ENCODE results near the gene MAP6D1.

MAP6D1 gene

DNA sequence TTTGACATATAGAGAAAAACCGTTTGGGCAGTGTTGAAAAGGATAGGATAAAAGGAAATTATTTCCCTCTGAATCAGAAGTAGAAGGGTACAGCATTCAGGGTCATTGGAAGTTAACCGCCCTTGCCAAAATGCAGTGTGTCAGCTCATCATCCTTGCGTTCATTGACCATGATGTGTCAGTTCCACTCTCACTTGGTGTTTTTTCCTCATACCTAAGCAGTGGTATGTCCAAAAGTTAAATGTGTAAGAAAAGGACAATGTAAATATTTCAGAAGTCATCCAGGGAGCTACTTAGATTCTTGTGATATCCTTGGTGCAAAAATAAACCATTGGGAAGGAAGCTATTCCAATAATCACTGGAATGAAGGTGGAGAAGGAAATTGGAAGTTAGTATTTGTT lies 50.7 kb downstream of the MAP6D1 start:
- no peaks in the 10 kb centered on the region for H3K27me3 ChIP-seq (ENCODE audit: control insufficient read depth, insufficient read depth, low read length)
- H3K9ac ChIP-seq (ENCODE audit: low read depth, low read length) = no peak overlapping the region
- no peaks in the 10 kb centered on the region for H3K4me1 ChIP-seq (ENCODE audit: control insufficient read depth, insufficient read depth, low read length)
- no peak overlapping the region for H3K4me2 ChIP-seq (ENCODE audit: low read length)
- no peak overlapping the region for H3K4me3 ChIP-seq (ENCODE audit: low read length)
- H3K9me3 ChIP-seq (replicated peaks; ENCODE audit: low read length) = no peaks in the 10 kb centered on the region
- H3K36me3 ChIP-seq (ENCODE audit: insufficient read depth, low read length) = peaks cover 58% of the 10 kb centered on the region

DNA sequence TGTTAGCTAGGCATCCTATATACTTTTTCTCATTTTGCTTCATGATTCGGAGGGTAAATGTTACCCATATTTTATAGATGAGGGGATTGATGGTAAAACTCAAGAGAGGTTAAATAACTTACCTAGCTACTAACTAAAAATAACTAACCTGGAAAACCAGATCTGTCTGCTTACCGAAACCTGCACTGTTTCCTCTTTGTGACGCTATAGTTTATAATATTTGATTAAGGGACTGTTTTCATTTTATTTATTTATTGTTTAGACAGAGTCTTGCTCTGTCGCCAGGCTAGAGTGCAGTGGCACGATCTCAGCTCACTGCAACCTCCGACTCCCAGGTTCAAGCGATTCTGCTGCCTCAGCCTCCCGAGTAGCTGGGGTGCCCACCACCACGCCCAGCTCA lies 55.9 kb downstream of the MAP6D1 start:
- peaks cover 44% of the 10 kb centered on the region for H3K36me3 ChIP-seq (ENCODE audit: insufficient read depth, low read length)

DNA sequence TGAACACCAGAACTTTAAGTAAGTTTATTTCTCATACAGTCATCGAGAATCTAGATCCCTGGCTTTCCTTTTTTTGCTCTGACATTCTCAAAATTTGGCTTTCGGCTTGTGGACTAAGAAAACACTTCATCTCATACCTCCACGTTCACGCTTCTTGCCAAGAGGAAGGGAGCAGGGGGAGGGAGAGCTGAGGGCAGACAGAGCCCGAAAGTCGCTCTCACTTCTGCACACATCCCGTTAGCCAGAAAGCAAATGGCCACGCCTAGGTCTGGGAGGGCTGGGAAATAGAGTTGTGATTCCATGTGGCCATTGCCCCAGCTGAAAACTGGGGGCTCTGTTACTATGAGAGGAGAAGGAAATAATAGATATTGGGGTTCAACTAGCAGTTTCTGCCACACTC lies 57.3 kb downstream of the MAP6D1 start:
- H3K36me3 ChIP-seq (ENCODE audit: insufficient read depth, low read length) = peaks cover 37% of the 10 kb centered on the region
- H3K4me1 ChIP-seq (ENCODE audit: control insufficient read depth, insufficient read depth, low read length) = peaks cover 13% of the 10 kb centered on the region

More for the DNA sequence above, 55.9 kb downstream of the MAP6D1 start:
- Histone ChIP-seq H3K9me3 (replicated peaks; ENCODE audit: low read length) (no peaks in the 10 kb centered on the region), H3K9ac (ENCODE audit: low read depth, low read length) (no peak overlapping the region), H3K4me2 (ENCODE audit: low read length) (no peak overlapping the region), H3K4me1 (ENCODE audit: control insufficient read depth, insufficient read depth, low read length) (peaks cover 13% of the 10 kb centered on the region), H3K4me3 (ENCODE audit: low read length) (no peak overlapping the region), H3K27me3 (ENCODE audit: control insufficient read depth, insufficient read depth, low read length) (no peaks in the 10 kb centered on the region)

DNA sequence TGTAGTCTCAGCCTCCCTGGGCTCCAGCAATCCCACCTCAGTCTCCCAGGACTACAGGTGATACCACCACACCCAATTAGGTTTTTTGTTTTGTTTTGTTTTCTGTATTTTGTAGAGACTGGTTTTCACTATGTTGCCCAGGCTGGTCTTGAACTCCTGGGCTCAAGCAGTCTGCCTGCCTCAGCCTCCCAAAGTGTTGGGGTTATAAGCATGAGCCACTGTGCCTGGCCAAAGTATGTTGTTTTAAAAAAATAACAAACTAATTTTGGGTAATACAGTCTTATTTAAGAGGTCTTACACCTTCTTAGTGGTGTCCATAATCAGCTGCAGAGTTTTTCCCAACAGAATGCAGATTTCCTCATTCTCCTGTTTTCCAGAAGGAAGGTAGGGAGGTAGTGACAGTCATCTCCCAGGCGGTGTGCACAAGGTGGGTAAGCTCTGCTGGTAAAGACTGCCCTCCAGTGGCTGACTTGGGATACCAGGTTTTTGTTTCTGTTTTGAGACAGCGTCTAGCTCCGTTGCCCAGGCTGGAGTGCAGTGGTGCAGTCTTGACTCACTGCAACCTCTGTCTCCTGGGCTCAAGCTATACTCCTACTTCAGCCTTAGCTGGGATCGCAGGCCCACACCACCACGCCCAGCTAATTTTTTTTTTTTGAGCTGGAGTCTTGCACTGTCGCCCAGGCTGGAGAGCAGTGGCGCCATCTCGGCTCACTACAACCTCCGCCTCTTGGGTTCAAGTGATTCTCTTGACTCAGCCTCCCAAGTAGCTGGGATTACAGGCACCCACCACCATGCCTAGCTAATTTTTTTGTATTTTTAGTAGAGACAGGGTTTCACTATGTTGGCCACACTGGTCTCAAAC lies 58.4 kb downstream of the MAP6D1 start:
- Histone ChIP-seq H3K9ac (ENCODE audit: low read depth, low read length) (no peak overlapping the region), H3K9me3 (replicated peaks; ENCODE audit: low read length) (no peaks in the 10 kb centered on the region), H3K27me3 (ENCODE audit: control insufficient read depth, insufficient read depth, low read length) (no peaks in the 10 kb centered on the region), H3K4me2 (ENCODE audit: low read length) (no peak overlapping the region), H3K36me3 (ENCODE audit: insufficient read depth, low read length) (peaks cover 36% of the 10 kb centered on the region), H3K4me3 (ENCODE audit: low read length) (no peak overlapping the region), H3K4me1 (ENCODE audit: control insufficient read depth, insufficient read depth, low read length) (peaks cover 13% of the 10 kb centered on the region)

More for the DNA sequence above, 57.3 kb downstream of the MAP6D1 start:
- Histone ChIP-seq H3K9ac (ENCODE audit: low read depth, low read length) (no peak overlapping the region), H3K9me3 (replicated peaks; ENCODE audit: low read length) (no peaks in the 10 kb centered on the region), H3K4me2 (ENCODE audit: low read length) (no peak overlapping the region), H3K4me3 (ENCODE audit: low read length) (no peak overlapping the region), H3K27me3 (ENCODE audit: control insufficient read depth, insufficient read depth, low read length) (no peaks in the 10 kb centered on the region)

DNA sequence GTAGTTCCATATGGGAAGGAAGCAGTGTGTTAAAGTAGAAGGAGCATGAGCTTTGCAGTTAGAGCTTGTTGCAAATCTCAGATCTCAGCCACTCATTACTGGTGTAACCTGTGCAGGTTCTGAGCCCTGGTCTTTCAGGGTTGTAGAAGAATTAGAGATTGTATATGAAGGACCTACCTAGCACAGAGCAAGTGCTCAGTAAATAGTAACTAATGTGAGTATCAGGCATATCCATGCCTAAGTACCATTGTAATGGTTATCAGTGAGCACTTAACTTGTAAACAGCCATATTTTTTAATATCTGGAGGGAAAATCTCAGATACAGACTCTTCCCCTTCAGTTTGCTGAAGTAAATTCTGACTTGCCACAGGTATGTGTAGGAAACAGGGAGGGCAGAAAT lies 59.3 kb downstream of the MAP6D1 start:
- no peaks in the 10 kb centered on the region for H3K9me3 ChIP-seq (replicated peaks; ENCODE audit: low read length)
- no peak overlapping the region for H3K4me3 ChIP-seq (ENCODE audit: low read length)
- no peaks in the 10 kb centered on the region for H3K27me3 ChIP-seq (ENCODE audit: control insufficient read depth, insufficient read depth, low read length)
- no peak overlapping the region for H3K4me2 ChIP-seq (ENCODE audit: low read length)
- no peak overlapping the region for H3K9ac ChIP-seq (ENCODE audit: low read depth, low read length)
- H3K36me3 ChIP-seq (ENCODE audit: insufficient read depth, low read length) = peaks cover 43% of the 10 kb centered on the region
- peaks cover 13% of the 10 kb centered on the region for H3K4me1 ChIP-seq (ENCODE audit: control insufficient read depth, insufficient read depth, low read length)
